Peyer's patch (tissue), 4 donors: ENCODE results near the gene A1BG. TPM values are rescaled to one million over a fixed set of nuclear protein-coding genes. Genes with fewer than 3 reads are reported as not detected.

Experiments
- DNase-seq, 3 donors: peaks; one replicate each; pipeline ENCODE4 v3.0.0-alpha.2; 2017 to 2019
- H3K27ac ChIP-seq, 4 donors: fragments of 200-600 bp; sonication (generic); one replicate each; pipeline ENCODE4 v1.5.1; 2016 to 2019
- H3K27me3 ChIP-seq, 2 donors: fragments of 200-600 bp; sonication (generic); one replicate each; pipeline ENCODE4 v1.5.1; 2019
- H3K36me3 ChIP-seq, 3 donors: fragments of 200-600 bp; sonication (generic); one replicate each; pipeline ENCODE4 v1.5.1; 2016 to 2019
- H3K4me1 ChIP-seq, 4 donors: fragments of 200-600 bp; sonication (generic); one replicate each; pipeline ENCODE4 v1.5.1; 2016 to 2019
- H3K4me3 ChIP-seq, 4 donors: fragments of 200-600 bp; sonication (generic); 1 replicate in 3 of 4; 2 replicates in 1 of 4; pipeline ENCODE4 v1.5.1; 2016 to 2019; ENCODE audit warnings: mild to moderate bottlenecking in 1 of 4
- H3K9me3 ChIP-seq, 4 donors: fragments of 200-600 bp; sonication (generic); one replicate each; pipeline ENCODE4 v1.5.1; 2016 to 2019; ENCODE audit warnings: mild to moderate bottlenecking in 1 of 4
- CTCF ChIP-seq, 6 experiments: fragments of 450-650 bp in 4 of 6; fragments of 200-600 bp in 2 of 6; sonication (generic) in 1 of 6; IDR thresholded peaks; one replicate each; pipeline ENCODE4 v1.5.1; 2017 to 2019; ENCODE audit warnings: antibody characterized with exemption in 6 of 6, mild to moderate bottlenecking in 3 of 6, moderate library complexity in 1 of 6
- POLR2A ChIP-seq, 2 donors: fragments of 450-650 bp; IDR thresholded peaks; one replicate each; pipeline ENCODE4 v1.5.1; 2017; ENCODE audit warnings: antibody characterized with exemption in 2 of 2, mild to moderate bottlenecking in 2 of 2, moderate library complexity in 2 of 2
- small RNA-seq, 2 donors: library from RNA; depleted of rRNA; stranded (forward); fragments of <200 nt; gene quantifications; one replicate each; pipeline ENCODE3, GENCODE V24; 2016
- total RNA-seq, 4 donors: library from RNA; depleted of rRNA; stranded (reverse); fragments of >200 nt; gene quantifications; one replicate each; pipeline ENCODE4 v1.1.0, GENCODE V29; 2016

Gene A1BG
- total RNA-seq, 4 donors from 2014 or later, result 5.4 to 26.4 (median 8.3) TPM; not detected in 1

GRCh38 chr19:58296104-58296503 is 57.2 kb downstream of the A1BG start:
- Histone ChIP-seq H3K36me3 (peaks cover 0 to 66% (median 0%) of the 10 kb centered on the region in 3 donors), H3K27me3 (no peaks in the 10 kb centered on the region), H3K4me3 (no peak overlapping the region), H3K4me1 (no peaks in the 10 kb centered on the region), H3K27ac (no peak overlapping the region), H3K9me3 (peaks cover 0 to 38% (median 9%) of the 10 kb centered on the region in 4 donors)
- TF ChIP-seq POLR2A (IDR thresholded peaks at IDR 0.05) (no peak), CTCF (IDR thresholded peaks at IDR 0.05) (no peak)
- peak in 1 of 3 donors; percentile 4 for DNase-seq

Small RNAs within 50 kb of the gene (small RNA-seq; reads per million reads assigned to genes)
- 0 reads per million in 2 donors for gene MIR4754
- gene MIR6806, result 0.06 to 0.64 reads per million in 2 donors
- 0.06 to 0.18 reads per million in 2 donors for gene RNA5SP473

Other genes with a start within 250 kb of the A1BG start
- 10 to 100 TPM in 1 of 4 donors, 1 to 10 TPM in 3; 3.4 to 11.6 (median 5.7) TPM for gene ZNF329, start 202.7 kb downstream of the A1BG start, total RNA-seq
- gene ZNF274, start 170.4 kb downstream of the A1BG start, total RNA-seq, result 10 to 100 TPM; 32.4 to 46.8 (median 39.7) TPM
- 100 to 1,000 TPM in 1 of 4 donors, 10 to 100 TPM in 3; 21.9 to 158 (median 31.4) TPM for gene ZNF544, start 124.6 kb downstream of the A1BG start, total RNA-seq
- gene ZNF8, start 74.5 kb downstream of the A1BG start, total RNA-seq, result 1 to 10 TPM; 7.0 to 8.9 (median 7.9) TPM
- gene ERVK3-1, start 48.1 kb downstream of the A1BG start, total RNA-seq, result 10 to 100 TPM; 41.3 to 54.2 (median 47.2) TPM
- 1 to 10 TPM; 2.5 to 4.6 (median 4.0) TPM for gene ZSCAN22, start 26.5 kb downstream of the A1BG start, total RNA-seq
- gene ZNF497, start 9.3 kb upstream of the A1BG start, total RNA-seq, result 1 to 10 TPM in 2 of 4 donors, under 1 TPM in 1, not detected in 1; 0.70 to 4.4 (median 2.1) TPM
- 10 to 100 TPM in 1 of 4 donors, 1 to 10 TPM in 3; 3.3 to 10.9 (median 7.7) TPM for gene ZNF837, start 27.5 kb upstream of the A1BG start, total RNA-seq
- 1,000 to 10,000 TPM in 1 of 4 donors, 100 to 1,000 TPM in 3; 428 to 1,258 (median 517) TPM for gene RPS5, start 33.8 kb upstream of the A1BG start, total RNA-seq
- gene RNF225, start 42.2 kb upstream of the A1BG start, total RNA-seq, result not detected
- gene ZNF584, start 55.2 kb upstream of the A1BG start, total RNA-seq, result 10 to 100 TPM in 1 of 4 donors, 1 to 10 TPM in 3; 2.5 to 18.2 (median 9.6) TPM
- 10 to 100 TPM in 1 of 4 donors, 1 to 10 TPM in 3; 3.9 to 12.4 (median 7.2) TPM for gene ZNF132, start 86.7 kb upstream of the A1BG start, total RNA-seq
- 10 to 100 TPM in 3 of 4 donors, 1 to 10 TPM in 1; 7.0 to 13.1 (median 10.5) TPM for gene ZNF324B, start 98.1 kb upstream of the A1BG start, total RNA-seq
- 10 to 100 TPM; 12.4 to 31.2 (median 22.7) TPM for gene ZNF324, start 113.6 kb upstream of the A1BG start, total RNA-seq
- 10 to 100 TPM; 12.8 to 25.6 (median 19.6) TPM for gene ZNF446, start 122.9 kb upstream of the A1BG start, total RNA-seq
- 1 to 10 TPM in 3 of 4 donors, under 1 TPM in 1; 0.88 to 6.3 (median 2.3) TPM for gene SLC27A5, start 158.5 kb upstream of the A1BG start, total RNA-seq
- gene ZBTB45, start 166.3 kb upstream of the A1BG start, total RNA-seq, result 10 to 100 TPM in 3 of 4 donors, 1 to 10 TPM in 1; 7.4 to 21.6 (median 14.3) TPM
- 100 to 1,000 TPM; 164 to 281 (median 196) TPM for gene TRIM28, start 190.6 kb upstream of the A1BG start, total RNA-seq
- 100 to 1,000 TPM in 2 of 4 donors, 10 to 100 TPM in 2; 79.2 to 115 (median 101) TPM for gene CHMP2A, start 201.6 kb upstream of the A1BG start, total RNA-seq
- gene UBE2M, start 205.1 kb upstream of the A1BG start, total RNA-seq, result 10 to 100 TPM; 10.2 to 37.1 (median 18.5) TPM
- 100 to 1,000 TPM in 1 of 4 donors, 10 to 100 TPM in 3; 60.9 to 123 (median 82.3) TPM for gene MZF1, start 219.8 kb upstream of the A1BG start, total RNA-seq